ENCODE results near the gene HPCAL1.

- TF ChIP-seq POLR2A (IDR thresholded peaks at IDR 0.05; ENCODE audit: low read depth, low read length) (no peak), POLR2AphosphoS5 (IDR thresholded peaks at IDR 0.05; ENCODE audit: insufficient read depth, low read depth, low read length) (no peak), GATA2 (IDR thresholded peaks at IDR 0.05; ENCODE audit: insufficient read depth, insufficient read length, low read depth, low read length) (no peak), CTCF (IDR thresholded peaks at IDR 0.05; ENCODE audit: extremely low read depth in 1 of 2, insufficient read depth in 1 of 2, low read depth in 1 of 2, low read length in 2 of 2) (peak; percentile 31 to 42), EZH2 (IDR thresholded peaks at IDR 0.05; ENCODE audit: borderline replicate concordance, low read depth, low read length, severe bottlenecking) (no peak), MYC (IDR thresholded peaks at IDR 0.05; ENCODE audit: low read depth, low read length) (no peak), JUN (IDR thresholded peaks at IDR 0.05; ENCODE audit: borderline replicate concordance, insufficient read depth, insufficient read length, low read depth) (no peak)
- TF ChIP-seq, protein P1, sequence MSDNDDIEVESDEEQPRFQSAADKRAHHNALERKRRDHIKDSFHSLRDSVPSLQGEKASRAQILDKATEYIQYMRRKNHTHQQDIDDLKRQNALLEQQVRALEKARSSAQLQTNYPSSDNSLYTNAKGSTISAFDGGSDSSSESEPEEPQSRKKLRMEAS (IDR thresholded peaks at IDR 0.05; ENCODE audit: insufficient read depth, insufficient read length), result no peak
Observed at GRCh38 chr2:10303694-10304378, 1.1 kb downstream of the HPCAL1 start.

Data from endothelial cell of umbilical vein (primary cell).